SK-N-SH treated with all-trans-retinoic acid at 6 μM for 48 hours (cell line): ENCODE results near the gene LTF.
"Not testable (repeated sequence)": the region's sequence is repeated elsewhere in the genome, so short reads cannot be mapped to it uniquely, and the experiment has no call there.

Source experiments
- ATAC-seq: fragments of 200-7000 bp; cut with Tn5 transposase; 3 replicates; pipeline ENCODE4 v1.9.1; 2020; ENCODE audit warnings: mild to moderate bottlenecking, moderate library complexity
- ARNTL ChIP-seq: fragments of 450-650 bp; formaldehyde crosslinking; IDR thresholded peaks from 2 replicates; pipeline ENCODE4 v1.5.0; 2020; ENCODE audit warnings: low read depth, mild to moderate bottlenecking, moderate library complexity, borderline replicate concordance
- BACH2 ChIP-seq: fragments of 250-450 bp; sonication (Bioruptor Pico); IDR thresholded peaks from 2 replicates; pipeline ENCODE4 v1.9.0; 2021; ENCODE audit warnings: mild to moderate bottlenecking, borderline replicate concordance
- CSRNP3 ChIP-seq: fragments of 250-450 bp; sonication (Bioruptor Pico); IDR thresholded peaks from 2 replicates; pipeline ENCODE4 v1.5.1; 2021; ENCODE audit warnings: mild to moderate bottlenecking, moderate library complexity
- ESRRG ChIP-seq: fragments of 250-450 bp; sonication (Bioruptor Pico); IDR thresholded peaks from 2 replicates; pipeline ENCODE4 v1.6.1; 2021; ENCODE audit warnings: mild to moderate bottlenecking
- GLIS3 ChIP-seq: fragments of 250-450 bp; sonication (Bioruptor Pico); IDR thresholded peaks from 2 replicates; pipeline ENCODE4 v1.5.0; 2020; ENCODE audit warnings: mild to moderate bottlenecking, moderate library complexity
- OSR1 ChIP-seq: fragments of 250-450 bp; sonication (Bioruptor Pico); IDR thresholded peaks from 2 replicates; pipeline ENCODE4 v1.8.0; 2022; ENCODE audit warnings: moderate library complexity, mild to moderate bottlenecking, inconsistent platforms
- PATZ1 ChIP-seq: fragments of 250-450 bp; sonication (Bioruptor Pico); IDR thresholded peaks from 2 replicates; pipeline ENCODE4 v1.8.0; 2020; ENCODE audit warnings: mild to moderate bottlenecking, moderate library complexity, borderline replicate concordance
- POU6F1 ChIP-seq: fragments of 250-450 bp; sonication (Bioruptor Pico); IDR thresholded peaks from 2 replicates; pipeline ENCODE4 v1.8.0; 2021; ENCODE audit warnings: low read depth, mild to moderate bottlenecking, moderate library complexity, borderline replicate concordance
- PPARA ChIP-seq: fragments of 250-450 bp; sonication (Bioruptor Pico); IDR thresholded peaks from 2 replicates; pipeline ENCODE4 v1.5.0; 2020; ENCODE audit warnings: mild to moderate bottlenecking, borderline replicate concordance
- RARB ChIP-seq: fragments of 250-450 bp; sonication (Bioruptor Pico); IDR thresholded peaks from 2 replicates; pipeline ENCODE4 v1.8.0; 2021; ENCODE audit warnings: mild to moderate bottlenecking, moderate library complexity
- TCF4 ChIP-seq: fragments of 250-450 bp; sonication (Bioruptor Pico); IDR thresholded peaks from 2 replicates; pipeline ENCODE4 v1.8.0; 2021; ENCODE audit warnings: mild to moderate bottlenecking, moderate library complexity, borderline replicate concordance
- TOX ChIP-seq: fragments of 250-450 bp; sonication (Bioruptor Pico); IDR thresholded peaks from 2 replicates; pipeline ENCODE4 v1.8.0; 2021; ENCODE audit warnings: mild to moderate bottlenecking, moderate library complexity, borderline replicate concordance
- ZFP3 ChIP-seq: fragments of 250-450 bp; sonication (Bioruptor Pico); IDR thresholded peaks from 2 replicates; pipeline ENCODE4 v1.5.0; 2020; ENCODE audit warnings: mild to moderate bottlenecking, moderate library complexity
- ZFP30 ChIP-seq: fragments of 450-650 bp; formaldehyde crosslinking; IDR thresholded peaks from 2 replicates; pipeline ENCODE4 v1.5.0; 2022; ENCODE audit warnings: mild to moderate bottlenecking, moderate library complexity
- ZNF565 ChIP-seq: fragments of 450-650 bp; formaldehyde crosslinking; conservative IDR thresholded peaks from 2 replicates; pipeline ENCODE4 v1.5.0; 2020; ENCODE audit warnings: low read depth, mild to moderate bottlenecking, moderate library complexity
- ZNF70 ChIP-seq: fragments of 450-650 bp; formaldehyde crosslinking; IDR thresholded peaks from 2 replicates; pipeline ENCODE4 v1.5.0; 2020; ENCODE audit warnings: mild to moderate bottlenecking, moderate library complexity

Gene LTF

GRCh38 chr3:46433841-46434240 lies 30.9 kb downstream of the LTF start:
- no peak for TF ChIP-seq TOX (CRISPR knock-in tag)
- TF ChIP-seq RARB (CRISPR knock-in tag), result no peak
- TF ChIP-seq CSRNP3, result no peak
- no peak for ATAC-seq

DNA sequence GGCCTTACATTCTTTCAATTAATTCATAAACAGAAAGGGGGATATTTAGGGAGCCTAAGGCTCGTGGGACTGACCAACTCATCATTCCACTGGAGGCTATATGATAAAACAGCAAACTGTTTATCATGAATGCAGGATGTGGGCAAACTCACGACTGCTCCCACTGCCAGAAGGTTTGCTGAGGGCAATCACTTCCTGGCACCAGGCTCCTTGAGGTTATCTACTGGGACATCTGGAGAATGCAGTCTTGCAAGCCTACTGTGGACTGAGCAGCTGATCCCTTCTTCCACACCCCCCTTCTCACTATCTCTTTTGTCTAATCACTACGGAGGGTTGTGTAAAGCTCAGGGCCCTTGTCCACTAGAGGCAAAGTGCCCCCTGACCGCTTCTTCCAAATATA lies 31.6 kb downstream of the LTF start:
- not testable (repeated sequence) for ATAC-seq

DNA sequence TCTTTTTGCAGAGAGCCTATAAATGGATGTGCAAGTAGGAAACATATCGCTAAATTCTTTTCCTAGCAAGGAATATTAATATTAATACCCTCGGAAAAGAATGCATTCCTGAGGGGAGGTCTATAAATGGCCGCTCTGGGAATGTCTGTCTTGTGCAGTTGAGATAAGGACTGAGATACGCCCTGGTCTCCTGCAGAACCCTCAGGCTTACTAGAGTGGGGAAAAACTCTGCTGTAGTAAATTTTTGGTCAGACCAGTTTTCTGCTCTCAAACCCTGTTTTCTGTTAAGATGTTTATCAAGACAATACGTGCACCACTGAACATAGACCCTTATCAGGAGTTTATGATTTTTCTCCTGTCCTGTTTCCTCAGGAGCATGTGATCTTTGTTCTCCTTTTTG lies 32.8 kb downstream of the LTF start:
- not testable (repeated sequence) for ATAC-seq

DNA sequence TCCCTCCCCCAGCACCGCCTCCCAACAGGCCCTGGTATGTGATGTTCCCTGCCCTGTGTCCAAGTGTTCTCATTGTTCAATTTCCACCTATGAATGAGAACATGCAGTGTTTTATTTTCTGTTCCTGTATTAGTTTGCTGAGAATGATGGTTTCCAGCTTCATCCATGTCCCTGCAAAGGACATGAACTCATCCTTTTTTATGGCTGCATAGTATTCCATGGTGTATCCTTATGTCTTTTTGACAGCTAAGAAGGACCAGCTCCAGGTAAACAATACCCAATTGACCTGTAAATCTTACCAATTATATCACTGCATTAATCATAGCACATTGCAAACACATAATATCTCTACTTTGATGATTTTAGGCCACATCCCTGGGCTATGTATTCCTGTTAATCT lies 33.8 kb downstream of the LTF start:
- not testable (repeated sequence) for ATAC-seq

DNA sequence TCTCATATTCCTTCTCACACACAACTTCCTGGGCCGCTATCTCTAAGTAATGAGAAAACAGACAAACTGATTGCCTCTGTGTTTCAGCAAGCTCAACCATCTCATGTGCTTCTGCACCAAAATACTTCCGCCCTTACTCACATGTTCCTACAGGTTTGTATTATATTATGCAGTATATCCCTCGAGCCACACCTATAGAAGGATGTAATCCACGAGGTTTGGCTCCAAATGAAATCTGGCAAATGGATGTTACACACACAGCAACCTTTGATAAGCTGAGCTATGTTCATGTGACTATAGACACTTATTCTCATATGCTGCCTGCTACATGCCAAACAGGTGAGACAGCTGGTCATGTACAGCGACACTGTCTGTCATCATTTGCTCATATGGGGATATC lies 35.0 kb downstream of the LTF start:
- no peak for ATAC-seq
- TF ChIP-seq ARNTL (CRISPR knock-in tag) (no peak), TCF4 (CRISPR knock-in tag) (no peak), OSR1 (CRISPR knock-in tag) (no peak), ZNF565 (CRISPR knock-in tag) (no peak), TOX (CRISPR knock-in tag) (no peak), PATZ1 (CRISPR knock-in tag) (no peak), GLIS3 (no peak), ZFP30 (no peak), POU6F1 (CRISPR knock-in tag) (no peak), ZNF70 (CRISPR knock-in tag) (no peak), ZFP3 (no peak), CSRNP3 (no peak), BACH2 (CRISPR knock-in tag) (no peak)

- ATAC-seq, result no peak
These were observed 35.5 kb downstream of the LTF start for GRCh38 chr3:46429250-46429649.

More at GRCh38 chr3:46429250-46429649, 35.5 kb downstream of the LTF start:
- TF ChIP-seq ESRRG (no peak), POU6F1 (CRISPR knock-in tag) (no peak), GLIS3 (no peak), ZFP30 (no peak), TOX (CRISPR knock-in tag) (no peak), PPARA (CRISPR knock-in tag) (no peak)
